Lower lobe of right lung (tissue), 2 donors: ENCODE measurements around the gene BSN. TPM values are rescaled to one million over a fixed set of nuclear protein-coding genes. Genes with fewer than 3 reads are reported as not detected.

Experiments
- ATAC-seq, 2 donors: fragments of 200-7000 bp; cut with Tn5 transposase; one replicate each; pipeline ENCODE4 v1.9.1; 2020 to 2022; ENCODE audit warnings: mild to moderate bottlenecking in 2 of 2, moderate library complexity in 2 of 2
- DNase-seq: peaks from one replicate; pipeline ENCODE4 v3.0.0-alpha.2; 2020
- H3K27ac ChIP-seq: fragments of 200-600 bp; one replicate; pipeline ENCODE4 v1.8.0; 2022
- H3K27me3 ChIP-seq: fragments of 200-600 bp; one replicate; pipeline ENCODE4 v1.8.0; 2022; ENCODE audit warnings: low read depth
- H3K36me3 ChIP-seq: fragments of 200-600 bp; one replicate; pipeline ENCODE4 v1.8.0; 2022; ENCODE audit warnings: mild to moderate bottlenecking
- H3K4me1 ChIP-seq: fragments of 200-600 bp; one replicate; pipeline ENCODE4 v1.8.0; 2022
- H3K4me3 ChIP-seq: fragments of 200-600 bp; one replicate; pipeline ENCODE4 v1.8.0; 2022; ENCODE audit warnings: mild to moderate bottlenecking
- H3K9me3 ChIP-seq: fragments of 200-600 bp; one replicate; pipeline ENCODE4 v1.8.0; 2022
- intact Hi-C: fragments of 100-400 bp; cut with DNase I; formaldehyde crosslinking; loops from one replicate; pipeline ENCODE4 v1.11.0; 2022
- total RNA-seq: library from RNA; stranded (reverse); fragmentation: NEBNext Ultra II Directional; extraction: Animal tissue kit (Norgen Biotek cat#: 25700); gene quantifications from one replicate; pipeline ENCODE4 v1.2.1, GENCODE V29; 2021
- TF ChIP-seq, protein P1 (sequence below): fragments of 200-600 bp; IDR thresholded peaks from one replicate; pipeline ENCODE4 v1.8.0; 2022; ENCODE audit warnings: antibody characterized with exemption, mild to moderate bottlenecking
- donor health status: DM: no; HTN: yes; CAD: no; lungs with severe emphysema.

The BSN gene
- total RNA-seq, 1 donor from 2014 or later: 0.35 TPM

DNA sequence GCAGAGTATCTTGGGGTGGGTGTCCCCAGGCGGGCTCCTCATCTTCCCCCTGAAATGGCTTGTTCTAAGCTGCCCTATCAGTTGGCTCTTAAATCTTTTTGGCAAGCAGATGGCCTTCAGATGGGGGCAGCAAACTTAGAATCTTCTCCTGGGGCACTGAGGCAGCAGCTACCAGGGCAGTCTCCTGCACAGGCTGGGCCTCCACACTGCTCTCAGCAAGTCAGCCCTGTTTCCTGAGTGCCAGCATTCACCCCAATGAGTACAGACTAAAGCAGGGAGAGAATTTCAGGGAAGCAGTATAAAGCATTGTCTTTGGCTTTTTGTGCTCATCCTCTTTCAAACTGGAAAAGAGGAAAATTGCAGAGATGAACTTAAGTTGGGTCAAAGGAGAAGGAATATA, 68.8 kb downstream of the BSN start:
- Histone ChIP-seq H3K4me1 (no peaks in the 10 kb centered on the region), H3K36me3 (no peaks in the 10 kb centered on the region), H3K4me3 (no peak overlapping the region), H3K27ac (no peak overlapping the region), H3K27me3 (no peaks in the 10 kb centered on the region), H3K9me3 (no peaks in the 10 kb centered on the region)
- TF ChIP-seq, protein P1, sequence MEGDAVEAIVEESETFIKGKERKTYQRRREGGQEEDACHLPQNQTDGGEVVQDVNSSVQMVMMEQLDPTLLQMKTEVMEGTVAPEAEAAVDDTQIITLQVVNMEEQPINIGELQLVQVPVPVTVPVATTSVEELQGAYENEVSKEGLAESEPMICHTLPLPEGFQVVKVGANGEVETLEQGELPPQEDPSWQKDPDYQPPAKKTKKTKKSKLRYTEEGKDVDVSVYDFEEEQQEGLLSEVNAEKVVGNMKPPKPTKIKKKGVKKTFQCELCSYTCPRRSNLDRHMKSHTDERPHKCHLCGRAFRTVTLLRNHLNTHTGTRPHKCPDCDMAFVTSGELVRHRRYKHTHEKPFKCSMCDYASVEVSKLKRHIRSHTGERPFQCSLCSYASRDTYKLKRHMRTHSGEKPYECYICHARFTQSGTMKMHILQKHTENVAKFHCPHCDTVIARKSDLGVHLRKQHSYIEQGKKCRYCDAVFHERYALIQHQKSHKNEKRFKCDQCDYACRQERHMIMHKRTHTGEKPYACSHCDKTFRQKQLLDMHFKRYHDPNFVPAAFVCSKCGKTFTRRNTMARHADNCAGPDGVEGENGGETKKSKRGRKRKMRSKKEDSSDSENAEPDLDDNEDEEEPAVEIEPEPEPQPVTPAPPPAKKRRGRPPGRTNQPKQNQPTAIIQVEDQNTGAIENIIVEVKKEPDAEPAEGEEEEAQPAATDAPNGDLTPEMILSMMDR: no peak
- no peak for DNase-seq
- ATAC-seq: no peak
- intact Hi-C loops: no loop called here

DNA sequence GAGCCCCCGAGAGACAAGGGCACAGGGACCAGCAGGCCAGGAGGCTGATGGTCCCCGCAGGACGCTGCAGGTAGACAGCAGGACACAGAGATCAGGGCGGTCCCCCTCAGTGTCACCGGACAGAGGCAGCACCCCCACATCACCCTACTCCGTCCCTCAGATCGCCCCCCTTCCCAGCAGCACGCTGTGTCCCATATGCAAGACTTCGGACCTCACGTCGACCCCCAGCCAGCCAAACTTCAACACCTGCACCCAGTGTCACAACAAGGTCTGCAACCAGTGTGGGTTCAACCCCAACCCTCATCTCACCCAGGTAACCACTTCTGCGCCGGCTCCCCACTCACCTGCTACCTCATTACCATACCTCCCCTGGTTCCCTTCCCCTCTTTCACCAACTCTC, 70.8 kb downstream of the BSN start:
- Histone ChIP-seq H3K27ac (no peak overlapping the region), H3K36me3 (no peaks in the 10 kb centered on the region), H3K27me3 (no peaks in the 10 kb centered on the region), H3K4me3 (no peak overlapping the region), H3K4me1 (no peaks in the 10 kb centered on the region), H3K9me3 (no peaks in the 10 kb centered on the region)
- intact Hi-C loops: no loop called here
- TF ChIP-seq, protein P1: no peak
- DNase-seq: no peak
- ATAC-seq: no peak

DNA sequence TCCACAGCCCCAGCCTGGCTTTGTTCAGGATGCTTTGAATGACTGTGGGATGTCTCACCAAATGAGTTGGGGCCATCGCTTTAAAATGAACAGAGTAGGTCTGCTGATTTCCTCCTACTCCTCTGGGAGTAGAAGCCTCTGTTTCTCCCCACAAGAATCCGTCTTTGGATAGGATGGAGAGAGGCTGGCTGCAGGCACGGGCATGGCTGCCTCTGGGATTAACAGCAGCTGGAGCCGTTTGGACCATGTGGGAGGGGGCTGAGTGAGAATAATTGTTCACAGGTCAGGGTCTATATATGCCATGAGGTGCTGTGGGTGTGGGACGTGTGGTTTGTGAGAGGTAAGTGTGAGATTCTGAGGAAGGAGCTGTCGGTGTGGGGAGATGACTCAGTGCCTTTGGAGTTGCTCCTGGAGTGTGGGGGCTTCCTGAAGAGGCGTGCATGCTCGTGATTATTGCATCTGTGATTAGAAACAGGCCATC, 71.9 kb downstream of the BSN start:
- DNase-seq (no peak), ATAC-seq (no peak)
- Histone ChIP-seq H3K27ac (no peak overlapping the region), H3K36me3 (no peaks in the 10 kb centered on the region), H3K4me1 (no peaks in the 10 kb centered on the region), H3K27me3 (no peaks in the 10 kb centered on the region), H3K4me3 (no peak overlapping the region), H3K9me3 (no peaks in the 10 kb centered on the region)
- intact Hi-C loops: no loop called here
- TF ChIP-seq, protein P1: no peak

DNA sequence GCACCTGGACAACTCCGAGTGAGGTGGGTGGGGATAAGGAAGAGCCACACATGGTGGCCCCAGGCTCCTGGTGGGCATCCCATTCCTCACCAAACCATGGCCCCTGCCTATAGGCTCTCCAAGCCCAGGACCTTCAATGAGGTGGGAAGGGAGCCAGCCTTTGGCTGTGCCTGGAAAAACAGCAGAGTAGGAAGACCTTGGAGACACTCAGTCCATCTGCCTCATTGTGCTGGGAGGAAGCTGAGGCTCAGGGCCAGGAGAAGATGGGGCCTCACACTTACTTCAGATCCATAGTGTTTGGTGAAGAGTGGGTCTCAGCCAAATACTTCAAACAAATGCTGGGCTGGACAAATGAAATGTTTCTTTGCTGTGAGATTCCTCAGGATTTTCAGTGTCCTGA, 72.5 kb downstream of the BSN start:
- Histone ChIP-seq H3K27ac (no peak overlapping the region), H3K27me3 (no peaks in the 10 kb centered on the region), H3K9me3 (no peaks in the 10 kb centered on the region), H3K36me3 (no peaks in the 10 kb centered on the region), H3K4me1 (no peaks in the 10 kb centered on the region), H3K4me3 (no peak overlapping the region)
- intact Hi-C loops: no loop called here
- no peak for DNase-seq
- no peak for ATAC-seq
- TF ChIP-seq, protein P1: no peak

DNA sequence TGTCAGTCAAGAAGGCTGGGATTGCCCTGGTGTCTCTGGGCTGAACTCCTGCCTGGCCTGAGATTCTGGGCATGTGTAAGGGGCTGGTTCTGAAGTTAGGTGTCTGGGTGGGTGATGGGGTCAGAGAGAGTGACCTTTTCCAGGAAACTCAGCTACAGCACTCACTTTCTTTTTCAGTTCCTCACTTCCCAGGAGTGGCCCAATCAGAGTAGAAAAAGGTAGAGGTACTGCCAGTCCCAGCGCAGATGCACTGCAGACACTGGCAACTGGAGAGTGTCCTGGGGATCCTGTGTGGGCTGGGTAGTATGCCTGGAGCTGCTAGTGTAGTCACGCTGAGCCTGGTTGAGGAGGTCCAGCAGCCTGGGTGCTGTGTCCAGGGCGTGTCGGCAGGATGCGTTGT, 73.4 kb downstream of the BSN start:
- H3K27me3 ChIP-seq: no peaks in the 10 kb centered on the region
- intact Hi-C loops: no loop called here
- H3K4me1 ChIP-seq: no peaks in the 10 kb centered on the region
- TF ChIP-seq, protein P1: no peak
- H3K36me3 ChIP-seq: no peaks in the 10 kb centered on the region
- ATAC-seq: no peak
- H3K9me3 ChIP-seq: no peaks in the 10 kb centered on the region
- H3K4me3 ChIP-seq: no peak overlapping the region
- no peak overlapping the region for H3K27ac ChIP-seq
- no peak for DNase-seq

DNA sequence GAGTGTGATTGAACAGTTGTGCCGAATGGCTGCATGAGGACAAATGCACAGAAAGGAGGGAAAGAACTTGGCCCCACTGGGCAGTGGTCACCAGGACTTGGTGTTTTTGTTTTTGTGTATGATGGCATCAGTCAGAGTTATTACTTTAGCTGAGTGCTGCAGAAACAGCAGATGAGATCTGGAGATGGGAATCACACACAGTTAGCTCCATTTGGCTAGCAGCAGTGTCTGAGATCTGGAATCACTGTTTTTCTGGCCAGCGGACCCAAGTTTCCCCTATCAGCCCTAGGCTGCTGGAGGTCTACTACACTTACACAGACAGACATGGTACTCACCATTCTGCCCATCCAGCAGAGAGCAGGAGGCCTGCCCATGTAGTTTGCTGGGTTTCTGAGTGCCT, 74.0 kb downstream of the BSN start:
- no peaks in the 10 kb centered on the region for H3K4me1 ChIP-seq
- TF ChIP-seq, protein P1: no peak
- DNase-seq (no peak), ATAC-seq (no peak)
- no peaks in the 10 kb centered on the region for H3K27me3 ChIP-seq
- H3K9me3 ChIP-seq: no peaks in the 10 kb centered on the region
- no peak overlapping the region for H3K4me3 ChIP-seq
- intact Hi-C loops: no loop called here
- H3K36me3 ChIP-seq: no peaks in the 10 kb centered on the region
- no peak overlapping the region for H3K27ac ChIP-seq
